Measurements from ENCODE around the gene TPRN.
"Not testable (repeated sequence)": the region's sequence is repeated elsewhere in the genome, so short reads cannot be mapped to it uniquely, and the experiment has no call there.

TPRN gene

GRCh38 chr9:137200311-137201204 lies at the start of gene TPRN:
TPRN (minus strand) TSS chr9:137200741; CDS start chr9:137200711, 30 bp downstream.
- peak; percentile 100 for DNase-seq (ENCODE audit: low read depth)

GRCh38 chr9:137247916-137248175 lies 47.3 kb upstream of the TPRN start:
- DNase-seq (ENCODE audit: low read depth): no peak

GRCh38 chr9:137247135-137247915 lies 46.8 kb upstream of the TPRN start:
- DNase-seq (ENCODE audit: low read depth): no peak

GRCh38 chr9:137245450-137246421 lies 45.2 kb upstream of the TPRN start:
- no peak for DNase-seq (ENCODE audit: low read depth)

- no peak for DNase-seq (ENCODE audit: low read depth)
Measured at GRCh38 chr9:137244486-137245449, 44.2 kb upstream of the TPRN start.

- peak; percentile 53 for DNase-seq (ENCODE audit: low read depth)
Measured at GRCh38 chr9:137243626-137244485, 43.3 kb upstream of the TPRN start.

GRCh38 chr9:137243266-137243625 lies 42.7 kb upstream of the TPRN start:
- DNase-seq (ENCODE audit: low read depth): not testable (repeated sequence)

GRCh38 chr9:137242269-137243203 lies 42.0 kb upstream of the TPRN start:
- DNase-seq (ENCODE audit: low read depth): no peak

GRCh38 chr9:137241490-137242268 lies 41.1 kb upstream of the TPRN start:
- peak; percentile 72 for DNase-seq (ENCODE audit: low read depth)

- DNase-seq (ENCODE audit: low read depth): peak; percentile 100
Measured at GRCh38 chr9:137240841-137241489, 40.4 kb upstream of the TPRN start, which contains the start of gene TUBB4B. TUBB4B (plus strand) TSS chr9:137241287; CDS start chr9:137241361, 74 bp downstream.

- DNase-seq (ENCODE audit: low read depth): peak; percentile 76
Measured at GRCh38 chr9:137240318-137240840, 39.8 kb upstream of the TPRN start.

- DNase-seq (ENCODE audit: low read depth): peak; percentile 27
Measured at GRCh38 chr9:137239541-137240200, 39.1 kb upstream of the TPRN start.

GRCh38 chr9:137237759-137238726 lies 37.5 kb upstream of the TPRN start:
- DNase-seq (ENCODE audit: low read depth): no peak

GRCh38 chr9:137236936-137237421 lies 36.4 kb upstream of the TPRN start:
- no peak for DNase-seq (ENCODE audit: low read depth)

All from ELR (cell line).